H4 (cell line): Measurements from ENCODE around the gene HHIP. TPM values are rescaled to one million over a fixed set of nuclear protein-coding genes. Genes with fewer than 3 reads are reported as not detected.

Experiments used
- DNase-seq: peaks from one replicate; pipeline ENCODE4 v3.0.0-alpha.2; 2015; ENCODE audit warnings: low spot score
- total RNA-seq: library from RNA; depleted of rRNA; stranded (reverse); fragments of >200 nt; shearing (Covaris generic); gene quantifications from 2 replicates; pipeline ENCODE4 v1.2.3, GENCODE V29; 2014; rRNA removed

The HHIP gene
- 0.16 and 0.23 TPM in 2 replicates for total RNA-seq

GRCh38 chr4:144645631-144646522, at the start of gene HHIP:
TSS of gene HHIP (plus strand) at chr4:144646156. CDS start at chr4:144646676, 520 bp downstream.
- peak; percentile 18 for DNase-seq

- no peak for DNase-seq
Measured at GRCh38 chr4:144597171-144597570, 48.8 kb upstream of the HHIP start.

GRCh38 chr4:144599621-144600020, 46.3 kb upstream of the HHIP start:
- no peak for DNase-seq

- no peak for DNase-seq
Measured at GRCh38 chr4:144611850-144612249, 34.1 kb upstream of the HHIP start.

- no peak for DNase-seq
Measured at GRCh38 chr4:144614850-144615585, 30.9 kb upstream of the HHIP start.

GRCh38 chr4:144621681-144622080, 24.3 kb upstream of the HHIP start:
- no peak for DNase-seq

GRCh38 chr4:144627663-144628076, 18.3 kb upstream of the HHIP start:
- DNase-seq, result no peak

- no peak for DNase-seq
Measured at GRCh38 chr4:144633215-144633614, 12.7 kb upstream of the HHIP start.

- no peak for DNase-seq
Measured at GRCh38 chr4:144634978-144635747, 10.8 kb upstream of the HHIP start.

- DNase-seq, result no peak
Measured at GRCh38 chr4:144644368-144645101, 1.4 kb upstream of the HHIP start.

GRCh38 chr4:144645102-144645630, 790 bp upstream of the HHIP start:
- DNase-seq, result no peak

GRCh38 chr4:144646523-144647094, 653 bp downstream of the HHIP start:
- DNase-seq, result no peak

- DNase-seq, result no peak
Measured at GRCh38 chr4:144647095-144647561, 1.2 kb downstream of the HHIP start.

GRCh38 chr4:144647590-144647989, 1.6 kb downstream of the HHIP start:
- DNase-seq, result no peak

GRCh38 chr4:144648042-144648441, 2.1 kb downstream of the HHIP start:
- no peak for DNase-seq

GRCh38 chr4:144649646-144650045, 3.7 kb downstream of the HHIP start:
- DNase-seq, result no peak

- no peak for DNase-seq
Measured at GRCh38 chr4:144650311-144651005, 4.5 kb downstream of the HHIP start.

GRCh38 chr4:144653781-144654545, 8.0 kb downstream of the HHIP start:
- DNase-seq, result no peak

GRCh38 chr4:144655491-144655890, 9.5 kb downstream of the HHIP start:
- no peak for DNase-seq
